HL-60 (cell line): ENCODE results near the gene KRT16.

Experiments
- CTCF ChIP-seq: IDR thresholded peaks from one replicate; pipeline ENCODE4 v1.5.1; 2011; ENCODE audit warnings: low read length, control low read depth, inconsistent platforms; ENCODE audit not compliant: insufficient read depth
- GABPA ChIP-seq: IDR thresholded peaks from 2 replicates; pipeline ENCODE4 v1.6.1; 2012; ENCODE audit warnings: low read depth
- POLR2AphosphoS5 ChIP-seq: IDR thresholded peaks from 2 replicates; pipeline ENCODE4 v1.6.1; 2012; ENCODE audit warnings: low read depth
- REST ChIP-seq: IDR thresholded peaks from 2 replicates; pipeline ENCODE4 v1.6.1; 2012; ENCODE audit warnings: low read depth; ENCODE audit not compliant: insufficient replicate concordance

- TF ChIP-seq CTCF (no peak), REST (no peak), GABPA (no peak), POLR2AphosphoS5 (no peak)
Measured at GRCh38 chr17:41602524-41602923, 10.0 kb downstream of the KRT16 start.
